ENCODE data around the gene IL1RAPL2.

DNA sequence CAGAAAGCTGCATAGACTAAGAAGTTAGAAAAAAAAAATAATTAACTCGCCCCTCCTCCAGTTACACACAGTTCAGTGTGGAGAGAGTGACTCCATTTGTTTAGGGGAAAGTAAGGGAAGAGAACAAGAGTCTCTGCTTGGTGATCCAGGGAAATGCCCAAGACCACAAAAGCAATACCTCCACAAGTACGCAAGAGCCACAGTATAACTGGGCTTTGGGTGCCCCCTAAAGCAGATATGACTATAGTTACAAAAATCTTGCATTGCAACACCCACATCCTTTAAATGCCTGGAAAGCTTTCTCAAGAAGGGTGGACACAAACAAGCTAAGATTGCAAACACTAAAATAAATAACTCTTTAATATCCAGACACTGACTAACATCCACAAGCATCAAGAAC, 1092.1 kb downstream of the IL1RAPL2 start:
- TF ChIP-seq, protein P1, sequence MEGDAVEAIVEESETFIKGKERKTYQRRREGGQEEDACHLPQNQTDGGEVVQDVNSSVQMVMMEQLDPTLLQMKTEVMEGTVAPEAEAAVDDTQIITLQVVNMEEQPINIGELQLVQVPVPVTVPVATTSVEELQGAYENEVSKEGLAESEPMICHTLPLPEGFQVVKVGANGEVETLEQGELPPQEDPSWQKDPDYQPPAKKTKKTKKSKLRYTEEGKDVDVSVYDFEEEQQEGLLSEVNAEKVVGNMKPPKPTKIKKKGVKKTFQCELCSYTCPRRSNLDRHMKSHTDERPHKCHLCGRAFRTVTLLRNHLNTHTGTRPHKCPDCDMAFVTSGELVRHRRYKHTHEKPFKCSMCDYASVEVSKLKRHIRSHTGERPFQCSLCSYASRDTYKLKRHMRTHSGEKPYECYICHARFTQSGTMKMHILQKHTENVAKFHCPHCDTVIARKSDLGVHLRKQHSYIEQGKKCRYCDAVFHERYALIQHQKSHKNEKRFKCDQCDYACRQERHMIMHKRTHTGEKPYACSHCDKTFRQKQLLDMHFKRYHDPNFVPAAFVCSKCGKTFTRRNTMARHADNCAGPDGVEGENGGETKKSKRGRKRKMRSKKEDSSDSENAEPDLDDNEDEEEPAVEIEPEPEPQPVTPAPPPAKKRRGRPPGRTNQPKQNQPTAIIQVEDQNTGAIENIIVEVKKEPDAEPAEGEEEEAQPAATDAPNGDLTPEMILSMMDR (IDR thresholded peaks at IDR 0.05; ENCODE audit: low read depth, low read length) = no peak
- TF ChIP-seq EZH2phosphoT487 (IDR thresholded peaks at IDR 0.05; ENCODE audit: low read depth) = no peak

Measured in OCI-LY3 (cell line).